ENCODE measurements around the gene ZNF493. TPM values are rescaled to one million over a fixed set of nuclear protein-coding genes. Genes with fewer than 3 reads are reported as not detected.

The ZNF493 gene
- total RNA-seq, 1 donor from 2014 or later: 12.5 TPM

Other genes with a start within 250 kb of the ZNF493 start
- gene ZNF708, start 67.7 kb upstream of the ZNF493 start, total RNA-seq: 10.1 TPM in 2 replicates
- 11.5 and 11.8 TPM in 2 replicates for gene ZNF738, start 38.1 kb upstream of the ZNF493 start, total RNA-seq
- gene ZNF429, start 108.5 kb downstream of the ZNF493 start, total RNA-seq: 3.0 and 3.3 TPM in 2 replicates